ENCODE measurements around the gene TJAP1. TPM values are rescaled to one million over a fixed set of nuclear protein-coding genes. Genes with fewer than 3 reads are reported as not detected.

The TJAP1 gene, protein sequence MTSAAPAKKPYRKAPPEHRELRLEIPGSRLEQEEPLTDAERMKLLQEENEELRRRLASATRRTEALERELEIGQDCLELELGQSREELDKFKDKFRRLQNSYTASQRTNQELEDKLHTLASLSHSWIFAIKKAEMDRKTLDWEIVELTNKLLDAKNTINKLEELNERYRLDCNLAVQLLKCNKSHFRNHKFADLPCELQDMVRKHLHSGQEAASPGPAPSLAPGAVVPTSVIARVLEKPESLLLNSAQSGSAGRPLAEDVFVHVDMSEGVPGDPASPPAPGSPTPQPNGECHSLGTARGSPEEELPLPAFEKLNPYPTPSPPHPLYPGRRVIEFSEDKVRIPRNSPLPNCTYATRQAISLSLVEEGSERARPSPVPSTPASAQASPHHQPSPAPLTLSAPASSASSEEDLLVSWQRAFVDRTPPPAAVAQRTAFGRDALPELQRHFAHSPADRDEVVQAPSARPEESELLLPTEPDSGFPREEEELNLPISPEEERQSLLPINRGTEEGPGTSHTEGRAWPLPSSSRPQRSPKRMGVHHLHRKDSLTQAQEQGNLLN
- total RNA-seq, result 8.0 and 11.6 TPM in 2 replicates

DNA sequence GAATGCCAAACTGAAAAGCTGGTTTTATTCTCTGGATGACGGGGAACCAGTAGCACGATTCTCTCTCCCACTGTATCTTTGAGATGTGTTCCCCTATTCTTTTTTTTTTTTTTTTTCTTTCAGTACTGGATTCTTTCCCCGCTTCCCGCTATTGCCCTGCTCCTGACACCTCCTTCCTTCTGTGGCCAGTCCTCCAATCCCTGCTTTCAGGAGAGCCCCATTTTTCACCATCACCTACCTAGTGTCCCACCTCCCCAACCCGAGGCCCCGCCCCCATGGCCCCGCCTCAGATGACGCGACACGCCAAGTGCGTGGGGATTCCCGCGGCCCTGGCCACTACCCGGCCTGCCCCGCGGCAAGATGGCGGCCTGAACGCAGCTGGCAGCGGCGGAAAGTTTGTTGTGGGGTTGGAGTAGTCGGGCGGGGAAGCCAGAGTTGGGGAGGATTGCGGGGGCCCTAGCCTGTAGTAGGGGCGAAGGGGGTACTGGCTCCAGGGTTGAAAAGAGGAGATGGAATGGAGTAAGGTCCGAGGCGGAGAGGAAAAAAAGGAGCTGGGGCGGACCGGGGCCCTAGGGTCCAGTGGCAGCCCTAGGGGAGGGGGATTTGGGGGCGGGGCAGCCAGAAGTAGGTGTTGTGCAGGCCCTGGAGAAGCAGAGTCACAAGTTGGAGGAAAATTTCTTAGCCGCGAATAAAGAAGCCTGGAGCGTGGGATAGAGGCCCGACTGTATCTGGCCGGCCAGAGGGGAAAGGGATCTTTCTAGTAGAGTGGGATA lies at the start of gene TJAP1:
TSS of gene TJAP1 (plus strand) at position 336 of the 773 bp plus-strand sequence. CDS start 21,432 bp downstream, outside the sequence.

DNA sequence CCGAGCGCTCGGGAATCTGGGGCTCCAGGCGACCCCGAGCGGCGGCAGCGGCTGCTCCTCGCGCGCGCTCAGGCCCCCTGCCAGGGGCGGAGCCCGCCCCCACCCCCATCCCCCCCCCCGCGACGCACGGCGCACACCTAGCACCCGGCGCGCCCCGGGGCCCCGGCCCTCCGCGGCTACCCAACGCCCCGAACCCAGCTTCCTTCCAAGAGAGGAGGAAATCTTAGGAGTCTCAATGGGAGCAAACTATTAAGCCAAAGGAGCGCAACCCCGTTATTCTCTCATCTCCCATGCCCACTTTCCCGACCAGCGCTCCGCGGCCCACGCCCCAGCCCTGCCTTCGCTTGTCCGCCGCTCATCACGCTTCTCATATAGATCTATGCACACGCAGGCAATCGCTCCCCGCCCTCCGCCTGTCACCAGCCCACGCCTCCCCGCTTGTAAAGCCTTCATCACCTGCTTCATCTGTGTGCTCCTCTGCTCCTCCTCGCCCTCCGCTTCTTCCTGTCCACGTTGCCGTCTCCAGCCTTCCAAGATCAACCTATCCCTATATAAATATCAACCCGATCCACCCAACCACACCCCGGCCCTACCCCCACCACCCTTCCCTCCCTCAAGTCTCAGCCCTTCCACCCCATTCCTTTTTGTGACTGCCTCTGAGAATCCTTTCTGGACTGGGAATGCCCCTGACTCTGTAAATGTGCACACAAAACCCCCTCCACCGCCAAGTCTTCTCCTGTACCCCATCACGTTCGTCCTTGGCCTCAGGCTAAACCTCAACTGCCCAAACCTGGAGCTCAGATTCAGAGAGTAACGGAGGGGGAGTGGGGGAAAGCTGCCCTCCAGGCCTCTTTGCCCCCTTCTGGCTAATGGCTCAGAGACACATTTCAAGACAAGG lies 21.6 kb upstream of the TJAP1 start, which contains the start of gene DLK2:
TSS of gene DLK2 (minus strand) at position 18 of the 898 bp plus-strand sequence. CDS start 723 bp downstream, outside the sequence.

GRCh38 chr6:43509984-43510826 lies 32.8 kb downstream of the TJAP1 start, which contains the start of gene LRRC73:
TSS of gene LRRC73 (minus strand) at chr6:43510346. CDS start at chr6:43509785, 561 bp downstream.

DNA sequence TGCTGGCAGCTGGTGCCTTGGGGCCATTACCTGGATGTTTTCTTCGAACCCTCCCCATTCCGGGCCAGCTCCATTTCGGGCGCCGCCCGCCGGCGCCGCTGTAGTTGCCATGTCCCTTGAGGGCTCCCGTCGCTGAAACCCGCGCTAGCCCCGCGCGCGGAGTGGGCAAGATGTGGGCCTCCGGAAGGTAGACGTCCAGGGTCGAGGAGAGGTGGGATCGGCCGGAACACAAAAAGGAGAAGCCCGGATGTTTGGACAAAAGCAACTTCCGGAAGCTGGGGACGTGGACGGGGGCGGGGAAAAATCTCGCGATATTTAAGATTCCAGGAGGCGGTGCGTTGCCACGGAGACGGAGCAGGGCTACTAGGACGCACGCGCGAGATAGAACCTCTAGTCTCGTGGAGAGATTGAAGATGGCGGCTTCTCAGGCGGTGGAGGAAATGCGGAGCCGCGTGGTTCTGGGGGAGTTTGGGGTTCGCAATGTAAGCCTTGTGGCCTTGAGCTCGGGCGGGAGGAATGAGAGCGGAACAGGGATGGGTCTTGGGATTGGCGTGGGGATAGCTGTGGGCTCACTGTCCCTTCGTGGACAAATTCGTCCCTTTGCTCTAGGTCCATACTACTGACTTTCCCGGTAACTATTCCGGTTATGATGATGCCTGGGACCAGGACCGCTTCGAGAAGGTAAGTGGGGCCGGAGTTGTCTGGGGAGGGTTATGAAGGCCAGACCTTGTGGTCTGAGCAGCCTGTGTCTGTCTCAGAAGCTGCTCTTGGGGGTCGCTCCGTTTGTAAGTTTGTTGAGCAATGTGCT lies 39.5 kb downstream of the TJAP1 start, which contains the start of the genes POLR1C and YIPF3:
TSS of gene POLR1C (plus strand) at position 393 of the 808 bp plus-strand sequence. CDS start at position 414, 21 bp downstream.
TSS of gene YIPF3 (minus strand) at position 230 of the 808 bp plus-strand sequence. CDS start at position 111, 119 bp downstream.

Other genes starting within 250 kb of the TJAP1 start
- gene DNPH1, start 248.1 kb upstream of the TJAP1 start, total RNA-seq, result 44.8 and 59.2 TPM in 2 replicates
- not detected in 2 replicates for gene TTBK1, start 234.1 kb upstream of the TJAP1 start, total RNA-seq
- not detected in 2 replicates for gene SLC22A7, start 179.3 kb upstream of the TJAP1 start, total RNA-seq
- gene CRIP3, start 168.7 kb upstream of the TJAP1 start, total RNA-seq, result not detected in 2 replicates
- gene ZNF318, start 107.9 kb upstream of the TJAP1 start, total RNA-seq, result 5.4 and 7.6 TPM in 2 replicates
- gene ABCC10, start 50.0 kb upstream of the TJAP1 start, total RNA-seq, result 11.6 and 12.1 TPM in 2 replicates
- 0.33 and 0.60 TPM in 2 replicates for gene DLK2, start 22.0 kb upstream of the TJAP1 start, total RNA-seq
- gene LRRC73, start 32.8 kb downstream of the TJAP1 start, total RNA-seq, result 0.09 and 0.11 TPM in 2 replicates
- gene YIPF3, start 39.4 kb downstream of the TJAP1 start, total RNA-seq, result 97.2 and 114 TPM in 2 replicates
- 31.1 and 42.1 TPM in 2 replicates for gene POLR1C, start 39.5 kb downstream of the TJAP1 start, total RNA-seq
- gene XPO5, start 98.5 kb downstream of the TJAP1 start, total RNA-seq, result 19.9 and 23.8 TPM in 2 replicates
- gene POLH, start 98.6 kb downstream of the TJAP1 start, total RNA-seq, result 8.7 and 12.5 TPM in 2 replicates
- gene GTPBP2, start 151.7 kb downstream of the TJAP1 start, total RNA-seq, result 29.9 and 37.3 TPM in 2 replicates
- 15.8 and 17.2 TPM in 2 replicates for gene MAD2L1BP, start 158.3 kb downstream of the TJAP1 start, total RNA-seq
- gene RSPH9, start 167.5 kb downstream of the TJAP1 start, total RNA-seq, result 0.17 and 0.33 TPM in 2 replicates
- gene MRPS18A, start 210.2 kb downstream of the TJAP1 start, total RNA-seq, result 43.9 and 46.5 TPM in 2 replicates

All from dermis lymphatic vessel endothelial cell (primary cell).